Bone marrow (tissue), 2 donors: Measurements from ENCODE around the gene TBCK.

Experiments used
- DNase-seq, 2 donors: peaks; one replicate each; lab custom pipeline; 2025; lab: John Stamatoyannopoulos, UW

The TBCK gene

DNA sequence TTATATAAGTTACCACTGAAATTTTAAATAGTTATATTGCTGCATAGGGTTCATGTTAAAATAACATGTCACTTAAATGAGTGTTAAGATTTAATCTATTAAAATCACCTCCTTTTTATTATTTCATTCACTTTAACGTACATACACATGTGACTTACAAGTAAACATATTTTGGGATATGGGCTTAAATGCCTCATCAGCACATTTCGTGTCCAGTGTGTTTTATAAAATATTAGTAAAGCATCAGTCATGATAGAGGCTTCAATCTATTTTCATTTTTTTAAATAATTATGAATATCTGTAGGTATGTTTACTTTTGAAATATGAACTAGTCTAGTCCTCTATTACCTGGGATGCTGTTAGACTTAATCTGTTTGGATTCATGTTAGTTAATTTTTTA, 277.1 kb downstream of the TBCK start:
- no peak for DNase-seq

DNA sequence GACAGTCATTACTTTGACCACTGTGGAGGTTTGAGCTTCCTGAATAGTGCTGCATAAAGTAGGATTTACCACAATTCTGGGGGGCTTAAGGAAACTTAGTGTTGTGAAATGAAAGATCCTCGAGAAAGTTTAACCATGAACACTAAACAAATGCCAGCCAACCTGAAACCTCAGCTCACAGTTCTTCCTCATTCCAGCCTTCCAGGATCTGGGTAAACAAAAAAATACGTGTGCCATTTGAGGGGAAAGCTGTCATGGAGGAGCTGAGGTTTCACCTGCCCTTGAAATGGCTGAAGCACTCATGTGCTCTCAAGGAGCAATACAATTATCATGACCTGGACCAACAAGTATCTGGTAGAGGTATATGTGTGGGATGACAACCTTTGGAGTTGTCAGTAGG, 278.0 kb downstream of the TBCK start:
- no peak for DNase-seq

DNA sequence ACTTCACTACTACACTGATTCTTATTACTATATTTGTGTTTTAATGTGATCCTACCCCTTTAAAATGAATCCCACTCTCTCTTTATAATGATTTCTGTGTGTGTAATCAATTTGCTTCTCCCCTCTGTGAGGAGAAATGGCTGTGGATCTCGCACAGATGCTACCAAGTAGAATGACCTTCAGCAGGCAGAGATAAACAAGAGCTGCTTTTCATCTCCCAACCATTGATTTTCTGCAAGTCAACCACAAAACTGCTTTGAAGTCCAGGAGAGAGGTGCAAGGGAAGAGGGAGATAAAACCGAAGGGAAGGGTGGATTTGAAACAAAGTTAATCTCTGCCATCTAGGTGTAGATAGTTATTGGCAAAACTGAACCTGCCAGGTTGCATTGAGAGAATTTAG, 279.2 kb downstream of the TBCK start:
- DNase-seq = no peak

DNA sequence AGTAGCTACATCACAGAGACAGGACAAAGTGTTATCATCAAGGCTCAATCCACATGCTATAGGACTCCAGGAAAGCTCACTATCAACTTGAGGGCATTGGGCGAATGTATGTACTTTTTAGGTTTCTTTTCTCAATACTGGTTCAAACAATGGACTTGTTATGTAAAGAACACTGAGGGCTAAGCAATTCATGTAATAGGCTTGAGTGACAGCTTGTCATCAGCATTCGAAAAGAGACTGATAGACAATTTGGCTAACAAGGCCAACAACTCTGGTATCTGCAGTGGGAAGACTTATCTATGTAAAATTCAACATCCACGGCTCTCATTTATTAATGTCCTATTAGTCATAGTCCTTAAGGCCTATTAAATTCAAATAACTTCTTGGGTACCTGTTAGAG, 279.7 kb downstream of the TBCK start:
- no peak for DNase-seq

DNA sequence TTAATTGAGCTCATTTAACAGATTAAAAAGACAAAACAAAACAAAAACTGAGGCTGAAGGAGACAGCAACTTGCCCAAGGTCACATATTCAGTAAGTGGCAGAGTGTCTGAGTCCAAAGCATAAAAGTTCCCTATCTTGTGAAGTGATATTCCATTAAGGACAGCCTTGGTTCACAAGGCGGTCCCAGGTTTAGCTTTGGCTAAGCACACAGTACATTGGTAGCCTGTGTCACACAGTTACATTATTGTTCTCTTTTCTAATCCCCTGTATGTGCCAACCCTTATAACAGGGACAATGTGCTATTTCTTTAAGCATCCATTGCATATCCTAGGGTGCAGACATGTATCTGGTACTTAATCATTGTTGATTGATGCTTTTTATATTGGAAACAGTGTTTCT, 280.8 kb downstream of the TBCK start:
- no peak for DNase-seq

DNA sequence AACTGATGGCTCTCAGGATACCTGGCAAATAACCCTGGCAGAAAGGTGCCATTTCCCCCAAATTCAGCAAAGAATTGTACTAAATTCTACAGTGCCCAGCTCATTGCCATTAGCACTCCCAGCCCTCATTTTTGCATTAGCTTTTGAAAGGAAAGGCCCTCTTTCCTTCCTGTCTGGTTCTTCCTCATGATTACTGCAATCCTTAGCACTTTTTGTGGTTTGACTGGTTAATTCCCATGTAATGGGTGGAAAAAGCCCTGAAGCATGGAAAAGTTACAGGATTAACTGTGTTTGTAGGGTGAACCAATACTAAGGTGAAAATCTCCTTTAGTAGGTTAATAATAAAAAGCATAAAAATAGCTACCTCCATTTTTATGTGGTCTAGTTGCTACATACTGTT, 281.3 kb downstream of the TBCK start:
- no peak for DNase-seq

DNA sequence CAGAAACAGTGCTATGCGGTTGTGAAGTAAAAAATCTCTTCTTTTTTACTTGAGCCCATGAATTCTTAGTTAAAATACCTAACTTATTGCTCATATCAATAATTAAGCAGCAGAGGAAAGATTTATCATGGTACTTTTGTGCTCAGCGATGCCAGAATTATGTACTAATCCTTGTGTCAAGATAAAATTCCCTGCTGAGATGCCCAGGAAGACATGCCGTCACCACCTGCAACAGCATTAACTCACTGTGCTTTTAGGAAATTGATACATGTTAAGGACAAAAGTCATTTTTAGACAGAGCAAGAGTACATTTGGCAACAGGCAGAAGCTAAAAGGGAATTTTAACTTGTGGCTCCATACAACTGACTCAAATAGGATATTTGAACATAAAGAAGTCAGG, 281.8 kb downstream of the TBCK start:
- no peak for DNase-seq

DNA sequence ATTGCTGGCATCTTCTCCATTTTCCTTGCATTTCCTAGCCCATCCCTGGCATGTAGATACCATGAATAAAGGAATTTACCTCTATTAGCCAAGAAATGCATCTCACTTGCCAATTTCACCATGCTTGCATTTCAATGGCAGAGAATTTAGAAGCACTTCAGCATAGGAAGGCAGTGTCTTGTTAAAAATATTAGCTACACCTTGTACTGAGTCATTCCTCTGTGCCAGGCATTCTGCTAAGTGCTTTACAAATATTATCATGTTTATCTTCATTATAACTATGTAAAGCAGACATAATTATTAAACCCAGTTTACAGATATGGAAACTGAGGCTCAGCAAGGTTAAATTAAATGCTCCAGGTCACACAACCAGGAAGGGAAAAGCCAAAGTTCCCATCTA, 282.5 kb downstream of the TBCK start:
- no peak for DNase-seq

DNA sequence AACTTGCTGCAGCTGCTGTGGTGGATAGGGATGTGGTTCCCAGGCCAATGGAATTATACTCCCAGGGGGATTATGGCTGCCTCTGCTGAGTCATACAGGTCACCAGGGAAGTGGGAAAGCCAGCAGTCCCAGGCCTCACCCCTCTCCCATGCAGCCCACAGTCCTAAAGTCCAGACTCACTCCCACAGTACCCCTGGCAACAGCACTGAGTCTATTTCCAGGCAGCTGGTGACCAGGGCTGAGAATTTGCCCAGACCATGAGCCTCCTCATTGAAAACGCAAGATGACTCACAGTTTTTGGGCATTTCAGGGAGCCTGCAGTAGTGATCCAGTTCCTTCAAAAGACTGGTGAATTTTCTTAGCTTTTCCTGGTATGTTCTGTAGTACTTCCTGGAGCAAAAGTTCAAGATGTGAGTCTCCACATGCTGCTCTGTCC, 283.1 kb downstream of the TBCK start:
- no peak for DNase-seq

DNA sequence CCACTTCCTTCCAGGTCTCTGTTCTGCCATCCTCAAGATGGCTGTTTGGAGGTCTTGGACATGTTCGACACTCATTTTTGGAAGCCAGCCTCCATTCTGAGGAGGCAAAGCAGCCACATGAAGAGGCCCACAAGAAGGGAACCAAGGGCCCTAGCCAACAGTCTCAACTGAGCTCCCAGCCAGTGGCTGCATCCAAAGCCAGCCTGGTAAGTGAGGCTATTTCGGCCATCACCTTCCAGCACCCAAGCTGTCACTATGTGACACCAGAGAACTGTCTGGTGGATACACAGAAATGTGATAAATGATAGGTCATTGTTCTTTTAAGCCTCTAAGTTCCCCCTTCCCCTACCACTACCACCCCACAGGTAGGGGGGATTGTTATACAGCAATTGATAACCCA, 293.6 kb downstream of the TBCK start:
- no peak for DNase-seq

DNA sequence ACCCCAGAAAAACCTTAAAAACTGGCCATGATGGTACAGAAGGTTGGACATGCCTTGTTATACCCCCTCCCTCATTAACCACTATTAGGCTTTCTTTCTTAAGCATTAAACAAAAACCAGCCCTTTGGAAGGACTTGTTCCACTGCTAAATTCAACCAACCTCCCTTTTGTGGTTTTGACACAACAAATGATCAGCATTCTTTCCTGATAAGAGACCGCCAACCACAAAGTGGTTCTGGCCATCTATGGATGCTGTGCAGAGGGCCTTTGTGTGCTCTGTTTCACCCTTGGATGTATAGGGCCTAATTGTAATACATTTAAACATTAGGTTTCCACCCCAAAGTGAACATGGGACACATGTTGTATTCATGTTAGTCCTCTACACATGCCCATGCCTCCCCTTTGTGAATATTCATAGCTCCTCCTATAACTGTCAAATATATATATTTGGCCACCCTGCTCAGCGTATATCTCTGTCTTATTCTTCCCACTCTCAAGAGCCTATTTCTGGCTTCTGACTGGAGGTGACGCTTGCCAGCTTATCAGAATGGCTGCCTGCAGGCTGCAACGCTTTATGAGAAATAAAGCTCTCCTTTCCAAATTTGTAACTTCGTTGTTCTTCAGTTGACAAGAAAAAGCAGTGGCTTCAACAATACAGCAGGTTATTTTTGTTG, 294.1 kb downstream of the TBCK start:
- DNase-seq = no peak

DNA sequence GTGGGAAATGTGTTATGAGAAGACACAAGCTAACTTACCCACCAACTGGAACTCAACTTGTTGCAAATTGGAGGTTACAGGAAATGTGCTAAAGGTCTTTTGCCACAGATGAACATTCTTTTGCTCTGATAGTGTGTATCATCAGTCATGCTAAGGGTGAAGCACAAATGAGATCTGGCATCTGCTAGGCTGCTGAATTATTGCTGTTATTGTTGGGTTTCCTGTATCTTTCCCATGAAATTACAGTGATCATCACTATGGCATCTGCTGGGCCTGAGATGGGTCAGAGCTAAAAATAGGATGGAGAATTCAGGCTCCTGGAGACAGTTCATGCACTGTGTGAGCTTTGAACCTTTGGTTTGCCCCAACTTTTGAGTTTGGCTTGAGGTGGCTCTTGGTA, 296.2 kb downstream of the TBCK start:
- no peak for DNase-seq

DNA sequence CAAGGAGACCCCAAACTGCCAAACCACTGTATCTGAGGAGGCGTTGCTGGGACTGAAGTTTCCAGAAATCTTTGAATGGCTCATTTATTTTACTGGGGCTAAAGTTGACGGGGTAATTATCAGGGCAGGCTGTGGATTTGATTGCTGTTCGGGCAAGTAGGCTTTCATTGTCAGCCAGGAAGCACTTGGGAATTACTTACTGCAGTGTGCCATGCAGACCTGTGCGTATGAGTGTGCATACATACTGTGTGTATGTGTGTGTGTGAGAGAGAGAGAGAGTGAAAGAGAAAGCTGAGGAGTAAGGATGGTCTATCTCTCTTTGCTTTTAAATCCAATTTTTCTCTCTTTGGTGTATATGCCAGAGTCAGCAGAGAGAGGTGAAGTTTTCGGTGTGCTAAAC, 298.0 kb downstream of the TBCK start:
- DNase-seq = no peak

DNA sequence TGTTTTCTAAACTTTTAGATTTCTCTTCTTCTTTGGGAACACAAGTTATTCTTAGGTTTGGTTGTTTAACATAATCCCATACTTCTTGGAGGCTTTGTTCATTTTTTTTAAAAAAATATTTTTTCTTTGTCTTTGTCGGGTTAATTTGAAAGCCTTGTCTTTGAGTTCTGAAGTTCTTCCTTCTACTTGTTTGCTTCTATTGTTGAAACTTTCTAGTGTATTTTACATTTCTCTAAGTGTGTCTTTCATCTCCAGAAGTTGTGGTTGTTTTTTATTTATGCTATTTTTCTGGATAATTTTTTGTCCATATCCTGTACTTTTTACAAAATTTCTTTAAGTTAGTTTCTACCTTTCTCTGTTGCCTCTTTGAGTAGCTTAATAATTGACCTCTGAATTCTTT, 304.6 kb downstream of the TBCK start:
- DNase-seq = no peak

DNA sequence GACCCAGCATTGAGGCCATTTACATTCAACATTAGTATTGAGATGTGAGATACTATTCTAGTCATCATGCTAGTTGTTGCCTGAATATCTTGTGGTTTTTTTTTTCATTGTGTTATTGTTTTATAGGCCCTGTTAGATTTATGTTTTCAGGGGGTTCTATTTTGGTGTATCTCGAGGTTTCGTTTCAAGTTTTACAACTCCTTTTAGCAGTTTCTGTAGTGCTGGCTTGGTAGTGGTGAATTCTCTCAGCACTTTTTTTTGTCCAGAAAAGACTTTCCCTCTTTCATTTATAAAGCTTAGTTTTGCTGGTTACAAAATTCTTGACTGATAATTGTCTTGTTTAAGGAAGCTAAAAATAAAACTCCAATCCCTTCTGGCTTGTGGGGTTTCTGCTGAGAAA, 305.2 kb downstream of the TBCK start:
- DNase-seq = no peak

DNA sequence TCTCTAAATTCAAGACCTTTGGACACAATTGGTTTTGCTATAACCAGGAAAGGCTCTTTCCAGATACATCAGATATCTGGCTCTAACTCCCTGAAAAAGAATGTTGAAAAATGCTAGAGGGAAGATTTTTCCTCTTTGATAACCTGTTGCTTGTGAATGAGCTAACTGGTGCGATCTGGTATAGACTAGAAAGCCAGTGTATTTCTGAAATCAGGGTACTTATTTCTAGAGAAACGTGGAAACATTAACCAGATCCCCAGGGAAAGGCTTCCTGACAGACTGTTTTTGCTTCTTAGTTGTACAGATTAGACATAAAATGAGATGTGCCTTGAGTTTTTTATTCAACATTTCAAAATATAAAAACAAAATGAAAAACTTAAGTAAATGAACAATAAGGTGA, 313.0 kb downstream of the TBCK start:
- no peak for DNase-seq

DNA sequence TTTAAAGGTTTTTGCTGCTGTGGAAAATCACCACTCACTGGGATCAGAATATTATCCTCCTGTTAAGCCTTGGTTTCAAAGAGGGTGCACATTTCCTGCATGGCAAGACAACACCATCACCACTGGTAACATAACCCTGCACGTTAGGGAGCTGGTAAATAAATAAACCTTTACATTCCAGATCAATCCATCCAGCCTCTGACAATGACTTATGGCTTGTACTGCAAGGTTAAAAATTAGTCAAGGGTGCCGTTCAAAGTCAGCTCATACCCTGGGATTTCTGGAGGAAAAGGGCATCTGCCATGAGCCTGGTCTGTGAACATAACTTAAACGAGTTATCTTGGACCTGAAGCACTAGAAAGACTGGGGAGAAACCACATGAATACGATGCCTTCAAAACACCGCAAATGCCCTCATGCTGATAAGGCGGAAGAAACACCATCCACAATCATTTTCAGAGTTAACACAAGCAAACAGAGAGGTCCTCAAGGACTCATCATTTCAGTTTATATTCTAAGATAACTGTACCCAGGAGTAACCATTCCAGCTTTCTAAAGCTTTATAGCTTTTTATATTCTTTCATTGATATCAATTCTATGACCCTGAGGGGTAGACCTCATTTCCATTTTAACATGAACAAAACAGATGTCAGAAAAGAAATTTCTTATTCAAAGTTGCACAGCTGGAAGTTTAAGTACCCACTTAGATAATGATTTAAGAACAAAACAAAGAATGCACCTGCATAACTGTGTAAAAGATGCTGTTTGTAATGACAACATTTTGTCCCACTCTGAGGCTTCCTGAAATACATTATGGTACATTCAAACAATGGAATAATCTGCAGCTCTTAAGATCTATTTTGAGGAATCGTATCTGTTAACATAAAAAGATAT, 317.6 kb downstream of the TBCK start:
- no peak for DNase-seq

DNA sequence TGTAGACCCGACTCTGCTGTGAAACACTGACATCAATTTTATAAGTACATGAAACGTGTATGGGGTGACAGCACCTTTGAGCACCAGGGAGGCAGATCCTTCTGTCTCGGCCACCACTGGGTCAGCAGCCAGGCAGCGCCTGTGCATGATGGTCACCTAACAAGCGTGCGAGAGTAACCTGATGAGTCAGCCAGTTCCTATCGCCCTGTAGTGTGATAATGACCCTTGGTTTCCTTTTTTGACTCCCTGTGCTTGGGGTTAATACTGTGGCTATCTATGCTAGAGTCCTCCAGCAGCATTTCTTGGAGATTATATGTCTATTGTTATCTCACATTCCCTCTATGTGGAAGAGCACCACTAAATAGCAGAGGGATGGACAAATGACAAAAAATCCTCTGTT, 319.2 kb downstream of the TBCK start:
- DNase-seq = no peak

DNA sequence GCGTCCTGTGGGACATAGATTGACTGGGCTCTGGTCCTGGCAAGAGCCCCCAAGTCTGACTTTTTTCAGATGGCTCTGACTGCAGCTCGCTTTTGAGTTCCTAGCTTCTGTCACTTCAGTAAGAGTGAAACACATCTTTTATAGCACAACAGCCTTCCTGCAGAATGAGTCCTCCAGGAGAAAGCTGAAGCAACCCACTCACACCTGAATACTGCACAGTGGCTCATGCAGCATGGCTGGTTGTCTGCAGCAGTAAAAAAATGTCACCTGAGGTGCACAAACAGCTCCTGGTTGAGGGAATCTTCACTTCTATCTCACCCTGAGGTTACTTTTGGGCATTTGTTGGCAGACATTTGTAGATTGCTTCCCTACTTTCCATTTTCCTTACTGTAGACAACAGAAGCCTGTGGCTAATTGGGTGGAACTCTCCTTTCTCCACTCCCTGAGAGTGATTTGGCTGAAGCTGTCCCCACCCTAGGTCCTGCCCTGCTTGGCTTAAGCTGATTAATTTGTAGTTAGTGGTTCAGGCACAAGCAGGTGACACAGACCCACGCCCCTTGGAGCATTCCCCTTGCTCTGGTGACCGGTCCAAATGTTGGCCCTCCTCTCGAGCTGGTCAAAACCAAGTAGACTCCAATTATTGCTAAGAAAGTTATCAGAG, 321.0 kb downstream of the TBCK start:
- no peak for DNase-seq

DNA sequence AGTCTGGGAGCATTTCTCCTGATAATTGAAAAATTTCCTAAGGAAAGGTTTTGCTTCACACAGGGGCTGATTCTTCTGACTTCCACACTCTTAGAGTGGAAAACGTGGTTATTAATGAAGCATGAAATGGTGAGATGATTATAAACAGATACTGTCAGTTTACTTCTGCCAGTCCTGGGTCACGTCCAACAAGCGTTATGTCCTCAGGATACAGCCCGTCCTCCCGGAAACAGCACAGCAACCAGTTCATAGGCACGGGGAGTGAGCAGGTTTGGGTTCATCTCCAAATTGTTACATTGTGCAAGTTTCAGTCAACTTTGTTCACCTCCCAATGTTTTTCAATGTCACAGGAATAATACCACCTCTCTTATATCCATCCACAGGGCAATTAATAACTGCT, 321.9 kb downstream of the TBCK start:
- no peak for DNase-seq

DNA sequence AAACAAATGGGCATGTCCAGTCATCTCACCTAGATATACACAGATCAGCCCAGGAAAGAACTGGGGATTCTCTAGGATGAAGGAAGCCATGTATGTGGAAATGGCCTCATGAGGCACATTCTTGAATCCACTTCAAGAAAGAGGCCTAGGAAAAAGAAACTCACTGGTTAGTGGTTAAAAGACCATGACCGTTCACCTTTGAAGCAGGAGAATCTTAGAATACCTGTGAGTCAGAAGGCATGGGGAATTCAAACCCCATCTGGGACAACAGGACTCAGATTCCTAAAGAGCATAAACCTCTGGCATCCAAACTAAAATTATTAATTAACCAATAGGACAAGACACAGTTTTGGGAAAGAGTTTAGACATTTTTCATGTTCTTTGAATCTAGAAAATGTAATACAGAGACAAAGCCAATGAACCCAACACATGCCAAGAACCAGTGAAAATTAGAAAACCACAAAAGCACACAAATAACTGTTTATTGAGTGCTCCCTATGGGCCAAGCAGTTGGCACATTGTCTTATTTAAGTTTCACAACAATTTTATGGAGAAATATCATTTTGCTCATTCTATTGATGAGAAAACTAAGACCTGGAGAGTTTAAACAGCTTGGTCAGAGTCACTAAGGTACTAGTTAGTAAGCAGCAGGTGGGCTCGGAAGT, 323.2 kb downstream of the TBCK start:
- DNase-seq = no peak

DNA sequence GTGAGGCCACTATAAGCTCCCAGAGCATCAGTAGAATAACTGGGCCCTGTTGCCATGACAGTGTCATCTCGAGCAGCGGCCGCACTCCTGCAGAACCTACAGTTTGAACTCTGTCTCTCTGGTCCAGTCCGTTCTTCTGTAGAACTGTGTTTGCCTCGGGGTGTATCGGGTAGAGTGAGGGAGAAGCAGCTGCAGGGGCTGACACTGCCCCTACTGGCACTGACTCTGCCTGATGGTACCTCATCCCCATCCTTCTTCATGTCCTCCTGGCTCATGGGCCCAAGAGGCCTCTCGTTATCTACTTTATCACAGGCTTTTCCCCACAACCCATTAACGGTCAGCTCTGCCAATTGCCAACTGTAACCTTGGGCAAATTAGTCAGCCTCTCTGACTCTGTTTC, 324.3 kb downstream of the TBCK start:
- DNase-seq = no peak
